Measurements from ENCODE around the gene ZNF503. TPM values are rescaled to one million over a fixed set of nuclear protein-coding genes. Genes with fewer than 3 reads are reported as not detected.

Gene ZNF503
- total RNA-seq, 1 donor = 7.8 TPM

DNA sequence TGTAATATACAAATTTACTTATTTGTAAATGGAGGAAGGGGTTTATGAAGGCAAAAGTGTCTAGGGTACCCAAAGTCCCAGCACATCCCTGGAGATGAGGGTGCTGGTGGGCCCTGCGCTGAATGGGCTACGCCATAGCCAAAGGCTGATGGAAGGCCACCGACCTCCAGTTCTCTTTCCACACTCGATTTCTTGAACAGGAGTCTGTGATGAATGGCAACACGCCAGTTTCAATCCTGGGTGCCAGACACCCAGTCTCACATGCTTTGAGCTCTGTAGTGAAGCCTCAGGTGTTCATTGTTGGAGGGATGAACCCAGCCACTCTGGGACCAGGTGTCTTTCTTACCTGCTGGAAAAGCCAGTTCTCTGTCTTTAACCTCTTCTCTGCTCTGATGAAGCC, 30.6 kb upstream of the ZNF503 start:
- TF ChIP-seq, protein P1, sequence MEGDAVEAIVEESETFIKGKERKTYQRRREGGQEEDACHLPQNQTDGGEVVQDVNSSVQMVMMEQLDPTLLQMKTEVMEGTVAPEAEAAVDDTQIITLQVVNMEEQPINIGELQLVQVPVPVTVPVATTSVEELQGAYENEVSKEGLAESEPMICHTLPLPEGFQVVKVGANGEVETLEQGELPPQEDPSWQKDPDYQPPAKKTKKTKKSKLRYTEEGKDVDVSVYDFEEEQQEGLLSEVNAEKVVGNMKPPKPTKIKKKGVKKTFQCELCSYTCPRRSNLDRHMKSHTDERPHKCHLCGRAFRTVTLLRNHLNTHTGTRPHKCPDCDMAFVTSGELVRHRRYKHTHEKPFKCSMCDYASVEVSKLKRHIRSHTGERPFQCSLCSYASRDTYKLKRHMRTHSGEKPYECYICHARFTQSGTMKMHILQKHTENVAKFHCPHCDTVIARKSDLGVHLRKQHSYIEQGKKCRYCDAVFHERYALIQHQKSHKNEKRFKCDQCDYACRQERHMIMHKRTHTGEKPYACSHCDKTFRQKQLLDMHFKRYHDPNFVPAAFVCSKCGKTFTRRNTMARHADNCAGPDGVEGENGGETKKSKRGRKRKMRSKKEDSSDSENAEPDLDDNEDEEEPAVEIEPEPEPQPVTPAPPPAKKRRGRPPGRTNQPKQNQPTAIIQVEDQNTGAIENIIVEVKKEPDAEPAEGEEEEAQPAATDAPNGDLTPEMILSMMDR (IDR thresholded peaks at IDR 0.05; ENCODE audit: insufficient read depth, low read depth, low read length) = no peak
- no peak for DNase-seq (ENCODE audit: low read depth)
- H3K4me3 ChIP-seq (ENCODE audit: low read depth, low read length) = no peak overlapping the region

DNA sequence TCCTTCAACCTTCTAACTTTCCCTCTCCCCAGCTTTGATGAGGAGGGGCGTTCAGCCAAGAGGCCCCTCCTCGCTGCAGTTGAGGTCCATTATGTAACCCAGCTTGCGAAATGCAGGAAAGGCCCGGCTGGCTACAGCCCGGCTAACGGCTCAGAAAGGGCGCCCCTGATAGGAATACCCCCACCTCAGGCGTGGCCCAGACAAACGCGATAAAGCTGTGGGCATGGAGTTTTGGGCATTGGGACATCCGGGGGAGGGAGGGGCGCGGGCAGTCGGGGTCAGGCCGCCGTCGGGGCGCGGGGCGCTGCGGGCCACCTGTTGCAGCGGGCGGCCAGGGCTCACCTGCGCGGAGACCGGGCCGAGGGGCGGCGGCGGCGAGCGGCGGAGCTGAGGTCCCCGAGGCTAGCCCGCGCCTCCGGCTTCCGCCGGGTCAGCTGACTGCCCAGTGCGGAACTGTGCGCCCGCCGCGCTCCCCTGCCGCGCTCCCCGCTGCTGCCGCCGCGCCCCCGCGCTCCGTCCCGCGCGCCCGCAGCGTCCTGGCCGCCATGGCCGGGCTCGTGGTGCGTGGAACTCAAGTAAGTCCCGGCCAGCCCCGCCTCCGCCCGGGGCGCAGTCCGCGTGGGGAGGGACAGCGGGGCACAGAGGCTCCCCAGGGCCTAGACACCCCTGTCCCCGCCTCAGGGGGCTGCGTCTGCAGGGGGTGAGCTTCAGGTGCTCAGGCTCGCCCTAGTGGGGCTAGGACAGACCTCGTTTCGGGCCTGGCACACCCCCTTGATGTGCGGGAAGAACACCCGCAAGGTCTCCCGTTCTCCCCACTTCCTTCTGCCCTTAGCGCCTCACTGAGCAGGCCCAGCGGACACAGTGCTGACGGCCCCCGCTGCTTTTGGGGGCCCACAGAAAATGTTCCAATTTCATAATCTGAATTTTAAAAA, 29.9 kb upstream of the ZNF503 start, which contains the start of gene LRMDA:
LRMDA (plus strand) TSS at position 445 of the 932 bp plus-strand sequence.
- TF ChIP-seq, protein P1 (IDR thresholded peaks at IDR 0.05; ENCODE audit: insufficient read depth, low read depth, low read length) = no peak
- H3K4me3 ChIP-seq (ENCODE audit: low read depth, low read length) = no peak within 1 kb of the TSS
- DNase-seq (ENCODE audit: low read depth) = no peak

DNA sequence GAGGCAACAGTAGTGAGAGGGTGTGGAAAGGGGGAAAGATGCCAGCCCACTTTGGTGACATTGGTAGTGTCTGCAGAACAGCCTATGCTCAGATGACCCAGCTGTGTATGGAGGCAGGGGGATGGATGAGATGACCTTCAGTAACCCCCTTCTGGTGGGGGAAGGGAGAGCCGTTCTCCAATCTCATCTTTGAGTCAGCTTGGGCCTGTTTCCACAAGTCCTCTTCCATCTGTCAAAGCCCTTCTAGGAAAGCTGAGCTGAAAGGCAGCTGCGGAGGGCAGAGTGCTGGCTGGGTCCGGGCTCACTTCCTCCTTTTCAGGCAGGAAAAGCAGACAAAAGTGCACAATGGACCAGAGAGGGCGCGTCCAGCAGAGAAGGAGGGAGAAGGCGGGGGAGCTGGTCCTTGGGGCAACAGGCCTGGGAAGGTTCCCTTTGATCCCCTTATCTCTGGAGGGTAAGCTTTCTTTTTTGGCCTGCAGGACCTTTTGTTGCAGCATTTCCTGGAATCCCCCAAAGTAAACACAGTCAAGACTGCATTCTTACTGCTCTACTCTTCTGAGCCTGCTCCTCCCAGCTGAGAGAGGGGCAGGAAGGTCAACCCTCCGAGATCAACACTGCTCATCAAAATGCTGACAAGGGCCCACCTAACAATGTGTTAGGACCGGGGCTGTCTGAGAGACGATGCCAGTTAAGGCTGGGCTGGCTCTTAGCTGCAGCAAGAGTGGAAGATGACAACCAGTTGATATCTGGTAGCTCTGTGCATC, 28.6 kb upstream of the ZNF503 start:
- TF ChIP-seq, protein P1 (IDR thresholded peaks at IDR 0.05; ENCODE audit: insufficient read depth, low read depth, low read length) = no peak
- DNase-seq (ENCODE audit: low read depth) = no peak
- H3K4me3 ChIP-seq (ENCODE audit: low read depth, low read length) = no peak overlapping the region

DNA sequence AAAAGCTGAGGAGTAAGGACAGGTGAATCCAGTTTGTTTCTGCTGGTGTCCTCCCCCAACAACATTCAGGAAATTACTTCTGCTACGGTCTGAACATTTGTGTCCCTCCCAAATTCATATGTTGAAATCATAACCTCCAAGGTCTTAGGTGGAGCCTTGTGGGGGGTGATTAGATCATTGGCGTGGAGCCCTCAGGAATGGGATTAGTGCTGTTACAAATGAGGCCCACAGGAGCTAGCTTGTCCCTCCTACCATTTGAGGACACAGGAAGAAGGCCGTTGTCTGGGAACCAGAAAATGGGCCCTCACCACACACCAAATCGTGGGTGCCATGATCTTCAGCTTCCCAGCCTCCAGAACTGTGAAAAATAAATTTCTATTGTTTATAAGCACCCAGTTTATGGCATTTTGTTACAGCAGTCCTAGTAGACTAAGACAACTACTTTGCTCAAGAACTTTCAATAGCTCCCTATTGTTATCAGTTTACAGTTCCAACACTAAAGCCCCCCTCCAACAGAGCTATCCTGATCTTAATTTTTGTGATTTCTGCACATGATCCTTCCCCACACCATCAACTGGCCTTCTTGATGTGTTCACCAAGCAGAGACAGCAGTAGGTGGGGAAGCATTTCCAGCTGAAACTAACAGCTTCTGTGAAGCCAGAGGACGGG, 27.7 kb upstream of the ZNF503 start:
- no peak for DNase-seq (ENCODE audit: low read depth)
- TF ChIP-seq, protein P1 (IDR thresholded peaks at IDR 0.05; ENCODE audit: insufficient read depth, low read depth, low read length) = no peak
- no peak overlapping the region for H3K4me3 ChIP-seq (ENCODE audit: low read depth, low read length)

DNA sequence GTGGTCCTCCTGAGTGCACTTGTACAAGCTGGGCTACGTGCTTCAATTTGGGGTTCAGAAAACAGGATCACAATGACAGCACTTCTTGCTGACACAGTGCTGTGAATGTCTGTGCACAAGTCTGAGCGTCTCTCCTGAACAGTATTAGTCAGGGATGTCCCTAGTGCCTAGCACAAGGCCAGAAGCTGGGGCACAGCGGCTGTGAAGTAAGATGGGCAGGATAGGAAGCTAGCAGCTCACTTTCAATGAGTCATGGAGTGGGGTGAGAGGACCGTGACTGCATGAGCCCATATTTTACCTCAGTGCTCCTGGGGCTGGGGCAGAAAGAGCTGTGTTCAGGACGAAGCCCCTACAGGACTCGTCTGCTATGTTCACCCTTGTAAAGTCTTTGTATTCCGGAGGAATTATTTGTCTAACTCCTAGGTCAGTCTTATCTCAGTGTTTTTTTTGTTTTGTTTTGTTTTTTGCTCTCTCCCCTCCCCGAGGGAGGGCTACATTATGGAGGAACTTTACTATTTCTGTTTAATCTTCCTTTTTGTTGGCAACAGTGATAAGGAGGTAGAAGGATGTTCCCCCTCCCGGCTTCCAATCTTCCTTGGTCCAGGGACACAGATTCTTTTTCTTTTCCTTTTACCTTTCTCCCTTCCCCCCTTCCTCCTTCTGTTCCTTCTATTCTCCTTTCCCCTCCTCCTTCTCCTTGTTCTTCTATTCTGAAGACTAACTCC, 27.0 kb upstream of the ZNF503 start:
- no peak overlapping the region for H3K4me3 ChIP-seq (ENCODE audit: low read depth, low read length)
- no peak for DNase-seq (ENCODE audit: low read depth)
- TF ChIP-seq, protein P1 (IDR thresholded peaks at IDR 0.05; ENCODE audit: insufficient read depth, low read depth, low read length) = no peak

DNA sequence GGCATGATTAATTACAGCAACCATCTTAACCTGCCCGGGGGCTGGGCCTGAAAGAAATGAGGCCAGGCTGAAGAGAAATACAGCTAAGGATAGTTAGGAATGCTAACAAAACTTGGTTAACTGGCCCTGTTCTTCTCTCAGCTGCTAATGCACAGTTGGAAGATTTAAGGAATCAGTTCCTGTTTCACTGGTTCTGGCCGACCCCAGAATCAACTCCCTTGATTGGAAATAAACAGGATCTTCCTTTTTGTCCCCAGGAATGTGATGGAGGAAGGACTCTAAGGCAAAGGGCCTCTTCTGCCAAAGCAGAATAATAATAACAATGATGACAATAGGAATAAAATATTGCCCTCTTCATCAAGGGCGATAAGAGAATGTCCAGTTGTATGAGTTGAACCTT, 26.4 kb upstream of the ZNF503 start:
- TF ChIP-seq, protein P1 (IDR thresholded peaks at IDR 0.05; ENCODE audit: insufficient read depth, low read depth, low read length) = no peak
- H3K4me3 ChIP-seq (ENCODE audit: low read depth, low read length) = no peak overlapping the region
- no peak for DNase-seq (ENCODE audit: low read depth)

All from fibroblast of villous mesenchyme (primary cell).